ENCODE data around the gene C1orf35. TPM values are rescaled to one million over a fixed set of nuclear protein-coding genes. Genes with fewer than 3 reads are reported as not detected.
A peak's percentile ranks its signal among the peaks of the same experiment; 100 is the strongest.

C1orf35 gene
- total and polyA plus RNA-seq, 2 of the 8 experiments (the other 6 are each of a cell fraction or from before 2014, with no cell fraction given) = 18.6 to 19.9 TPM

- Histone ChIP-seq H4K5ac (ENCODE audit: insufficient read length, low read depth, low read length) (no peak overlapping the region), H3K14ac (ENCODE audit: insufficient read length) (no peak overlapping the region), H3K23ac (ENCODE audit: insufficient read length) (no peak overlapping the region), H4K20me1 (replicated peaks in 1 of 2; ENCODE audit: control insufficient read depth in 1 of 2, insufficient read depth in 2 of 2, low read length in 2 of 2) (peaks cover 8 to 26% of the 10 kb centered on the region in 2 experiments), H2BK5ac (ENCODE audit: low read depth, low read length) (no peak overlapping the region), H2BK120ac (replicated peaks; ENCODE audit: low read depth, low read length) (no peak overlapping the region), H3K27me3 (replicated peaks in 1 of 4; ENCODE audit: control insufficient read depth in 3 of 4, extremely low read depth in 1 of 4, insufficient read depth in 3 of 4, low read length in 3 of 4) (no peaks in the 10 kb centered on the region), H3K4ac (replicated peaks; ENCODE audit: insufficient read length, low read depth, low read length) (no peak overlapping the region), H3K23me2 (ENCODE audit: low read depth, low read length) (no peaks in the 10 kb centered on the region; the same call in 1 of the 2 replicates), H2BK12ac (ENCODE audit: low read depth, low read length) (no peak overlapping the region), H3K9ac (replicated peaks in 1 of 4; ENCODE audit: extremely low read depth in 1 of 4, low read depth in 3 of 4, low read length in 3 of 4) (no peak overlapping the region), H4K91ac (replicated peaks; ENCODE audit: insufficient read length, low read length) (no peak overlapping the region), H3K56ac (replicated peaks; ENCODE audit: insufficient read length, low read depth, low read length) (no peak overlapping the region), H2AK5ac (ENCODE audit: low read depth, low read length) (no peak overlapping the region), H3K4me1 (replicated peaks in 1 of 4; ENCODE audit: control insufficient read depth in 3 of 4, insufficient read depth in 4 of 4, low read length in 3 of 4) (peaks cover 0 to 10% (median 5%) of the 10 kb centered on the region in 4 experiments; a peak in 3 of 7 replicates), H3K79me2 (ENCODE audit: control insufficient read depth in 1 of 2, insufficient read depth in 2 of 2, low read length in 2 of 2) (peaks cover 0 to 33% of the 10 kb centered on the region in 2 experiments; a peak in 3 of 4 replicates), H3K79me1 (ENCODE audit: low read depth, low read length) (peaks cover 15% of the 10 kb centered on the region), H2BK20ac (ENCODE audit: low read length) (no peak overlapping the region), H3K9me3 (ENCODE audit: insufficient read depth in 2 of 2, low read depth in 1 of 2, low read length in 1 of 2) (no peaks in the 10 kb centered on the region), H2BK15ac (ENCODE audit: low read length) (no peak overlapping the region), H4K8ac (ENCODE audit: extremely low read depth, insufficient read depth, low read length) (peak overlapping the region; percentile 5; the same call in 1 of the 2 replicates), H3K4me3 (ENCODE audit: extremely low read depth in 1 of 4, insufficient read depth in 2 of 4, low read depth in 3 of 4, low read length in 4 of 4) (no peak overlapping the region), H3K27ac (ENCODE audit: low read depth, low read length) (no peak overlapping the region), H2AFZ (ENCODE audit: low read length) (no peak overlapping the region), H3K18ac (ENCODE audit: extremely low read depth, low read length) (no peak overlapping the region), H3K36me3 (ENCODE audit: control insufficient read depth in 2 of 4, insufficient read depth in 4 of 4, low read length in 3 of 4) (no peaks in the 10 kb centered on the region), H3K4me2 (ENCODE audit: insufficient read depth in 1 of 2, low read depth in 2 of 2, low read length in 2 of 2) (no peak overlapping the region)
- POLR2A ChIA-PET (ENCODE audit: partially characterized antibody) = interaction anchor here (1.0 kb wide), 1 partner anchor 19 kb away, joined by 3 read pairs; no protein-coding TSS in a partner anchor
- CTCF ChIA-PET (ENCODE audit: partially characterized antibody) = no interaction called here
- no peak for DNase-seq (ENCODE audit: low read depth in 1 of 2, low spot score in 2 of 2)
- WGBS, 2 experiments (ENCODE audit: extremely low coverage in 1 of 2, insufficient coverage in 1 of 2, insufficient read length in 1 of 2, insufficient replicate concordance in 2 of 2, low coverage in 1 of 2, low lambda C conversion rate in 2 of 2, missing lambda C conversion rate in 1 of 2) = 89% methylated on average over 16 of the region's 18 CpGs; no CpG with 5 or more reads in 1 of the 2 experiments
- FAIRE-seq = no peak
- TF ChIP-seq KDM5A (IDR thresholded peaks at IDR 0.05; ENCODE audit: low read length) (no peak), CHD1 (IDR thresholded peaks at IDR 0.05; ENCODE audit: low read depth, low read length) (no peak), HDAC2 (IDR thresholded peaks at IDR 0.05; ENCODE audit: borderline replicate concordance in 1 of 2, low read depth in 2 of 2, low read length in 2 of 2) (no peak), TAF1 (IDR thresholded peaks at IDR 0.05; ENCODE audit: low read depth, low read length) (no peak), ATF2 (IDR thresholded peaks at IDR 0.05; ENCODE audit: low read length) (no peak), CHD2 (IDR thresholded peaks at IDR 0.05; ENCODE audit: low read length) (no peak), SP1 (IDR thresholded peaks at IDR 0.05; ENCODE audit: low read depth, low read length) (no peak), MAX (IDR thresholded peaks at IDR 0.05) (no peak), KDM1A (IDR thresholded peaks at IDR 0.05; ENCODE audit: borderline replicate concordance, low read length) (no peak)
Measured at GRCh38 chr1:228146417-228147150, 43.5 kb upstream of the C1orf35 start.
